HEK293T (cell line): Measurements from ENCODE around the gene HLA-F.
A peak's percentile ranks its signal among the peaks of the same experiment; 100 is the strongest.

Experiments used
- CTCF ChIA-PET: fragments of 350-600 bp; formaldehyde crosslinking; extraction: SDS; loops from one replicate; lab custom pipeline; 2021; ENCODE audit warnings: antibody characterized with exemption, inconsistent platforms; lab: Yijun Ruan, JAX
- POLR2A ChIA-PET: fragments of 350-600 bp; formaldehyde crosslinking; extraction: SDS; loops from one replicate; lab custom pipeline; 2020; ENCODE audit warnings: antibody characterized with exemption, inconsistent platforms; lab: Yijun Ruan, JAX
- DNase-seq: peaks from one replicate; pipeline ENCODE4 v3.0.0; 2012; ENCODE audit warnings: mixed read lengths; ENCODE audit errors: extremely low spot score
- ARNT ChIP-seq: fragments of 450-650 bp; IDR thresholded peaks from 2 replicates; pipeline ENCODE4 v1.6.1; 2017; ENCODE audit warnings: mild to moderate bottlenecking
- BHLHE40 ChIP-seq: fragments of 450-650 bp; IDR thresholded peaks from 2 replicates; pipeline ENCODE4 v1.6.1; 2016; ENCODE audit warnings: mild to moderate bottlenecking, moderate library complexity, borderline replicate concordance
- CTBP1 ChIP-seq: fragments of 450-650 bp; IDR thresholded peaks from 2 replicates; pipeline ENCODE4 v1.6.1; 2016; ENCODE audit warnings: borderline replicate concordance
- ELF4 ChIP-seq: fragments of 450-650 bp; IDR thresholded peaks from 2 replicates; pipeline ENCODE4 v1.6.1; 2017; ENCODE audit warnings: antibody characterized with exemption
- FOXA1 ChIP-seq: fragments of 450-650 bp; IDR thresholded peaks from 2 replicates; pipeline ENCODE4 v1.6.1; 2016; ENCODE audit warnings: mild to moderate bottlenecking
- FOXK2 ChIP-seq: fragments of 450-650 bp; IDR thresholded peaks from 2 replicates; pipeline ENCODE4 v1.6.1; 2016; ENCODE audit warnings: mild to moderate bottlenecking
- FOXM1 ChIP-seq: fragments of 450-650 bp; IDR thresholded peaks from 2 replicates; pipeline ENCODE4 v1.6.1; 2017; ENCODE audit warnings: mild to moderate bottlenecking, borderline replicate concordance
- HDGF ChIP-seq: fragments of 450-650 bp; IDR thresholded peaks from 2 replicates; pipeline ENCODE4 v1.6.1; 2017; ENCODE audit warnings: antibody characterized with exemption, borderline replicate concordance
- L3MBTL2 ChIP-seq: fragments of 450-650 bp; conservative IDR thresholded peaks from 2 replicates; pipeline ENCODE4 v1.6.1; 2016; ENCODE audit warnings: mild to moderate bottlenecking
- LEF1 ChIP-seq: fragments of 450-650 bp; IDR thresholded peaks from 2 replicates; pipeline ENCODE4 v1.6.1; 2017; ENCODE audit warnings: mild to moderate bottlenecking, borderline replicate concordance
- NFRKB ChIP-seq: fragments of 450-650 bp; IDR thresholded peaks from 2 replicates; pipeline ENCODE4 v1.6.1; 2016; ENCODE audit warnings: mild to moderate bottlenecking, moderate library complexity
- SP1 ChIP-seq: fragments of 450-650 bp; IDR thresholded peaks from 2 replicates; pipeline ENCODE4 v1.6.1; 2017
- SUZ12 ChIP-seq: fragments of 450-650 bp; IDR thresholded peaks from 2 replicates; pipeline ENCODE4 v1.6.1; 2016; ENCODE audit warnings: mild to moderate bottlenecking
- TARDBP ChIP-seq: fragments of 450-650 bp; IDR thresholded peaks from 2 replicates; pipeline ENCODE4 v1.6.1; 2016
- ZNF384 ChIP-seq: fragments of 450-650 bp; IDR thresholded peaks from 2 replicates; pipeline ENCODE4 v1.6.1; 2016
- TF ChIP-seq, protein P1 (sequence below): fragments of 450-650 bp; IDR thresholded peaks from 2 replicates; pipeline ENCODE4 v1.6.1; 2016

The HLA-F gene

DNA sequence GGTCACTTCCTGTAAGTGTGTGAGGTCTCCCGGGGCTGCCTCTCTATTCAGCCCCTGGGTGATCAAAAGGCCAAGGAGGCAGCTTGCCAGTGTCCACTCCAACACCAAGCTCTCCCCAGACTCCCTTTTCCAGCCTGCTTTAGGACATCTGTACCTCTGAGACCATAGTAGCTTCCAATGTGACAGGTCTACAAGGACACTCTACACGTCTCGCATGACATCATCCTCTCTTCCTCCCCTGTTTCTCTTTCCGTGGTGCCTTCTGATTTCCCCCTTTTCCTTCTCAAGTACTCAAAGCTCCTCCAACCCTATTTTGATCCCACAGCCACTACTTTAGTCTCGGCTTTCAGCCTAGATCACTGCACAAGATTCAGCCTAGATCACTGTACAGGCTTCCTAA, 26.4 kb downstream of the HLA-F start:
- POLR2A ChIA-PET, result interaction anchor here (0.6 to 1.7 kb wide), 6 partner anchors 8 to 732 kb away, joined by 3 to 7 read pairs (median 4); no protein-coding TSS in a partner anchor
- DNase-seq, result no peak
- TF ChIP-seq TARDBP (no peak), FOXM1 (no peak), ZNF384 (no peak), FOXK2 (no peak), HDGF (no peak), SP1 (no peak), ARNT (no peak), FOXA1 (no peak), L3MBTL2 (no peak), CTBP1 (no peak), LEF1 (no peak)
- TF ChIP-seq, protein P1, sequence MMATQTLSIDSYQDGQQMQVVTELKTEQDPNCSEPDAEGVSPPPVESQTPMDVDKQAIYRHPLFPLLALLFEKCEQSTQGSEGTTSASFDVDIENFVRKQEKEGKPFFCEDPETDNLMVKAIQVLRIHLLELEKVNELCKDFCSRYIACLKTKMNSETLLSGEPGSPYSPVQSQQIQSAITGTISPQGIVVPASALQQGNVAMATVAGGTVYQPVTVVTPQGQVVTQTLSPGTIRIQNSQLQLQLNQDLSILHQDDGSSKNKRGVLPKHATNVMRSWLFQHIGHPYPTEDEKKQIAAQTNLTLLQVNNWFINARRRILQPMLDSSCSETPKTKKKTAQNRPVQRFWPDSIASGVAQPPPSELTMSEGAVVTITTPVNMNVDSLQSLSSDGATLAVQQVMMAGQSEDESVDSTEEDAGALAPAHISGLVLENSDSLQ, result no peak
- CTCF ChIA-PET, result interaction anchor here (0.6 to 3.6 kb wide), 4 partner anchors 8 to 86 kb away, joined by 3 to 15 read pairs (median 3); no protein-coding TSS in a partner anchor

DNA sequence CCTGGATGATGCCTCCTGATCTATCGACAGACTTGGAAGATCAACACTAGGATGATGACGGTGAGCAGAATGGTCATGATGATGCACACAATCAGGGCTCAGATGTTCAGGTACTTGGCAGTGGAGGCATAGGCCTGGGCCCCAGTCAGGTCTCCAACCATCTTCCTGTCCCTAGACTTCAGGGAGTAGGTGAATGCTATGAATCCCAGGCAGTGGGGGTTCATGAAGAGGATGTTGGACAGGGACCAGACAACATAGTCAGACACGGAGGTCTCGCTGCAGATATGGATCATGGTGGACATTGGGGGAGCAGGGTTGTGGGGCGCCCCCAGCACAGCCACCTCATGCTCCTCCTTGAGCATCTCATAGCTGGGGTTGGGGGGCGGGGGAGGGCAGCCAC, 27.5 kb downstream of the HLA-F start:
- ChIA-PET POLR2A (no interaction called here), CTCF (interaction anchor here (0.6 to 3.6 kb wide), 2 partner anchors 13 to 101 kb away, joined by 4 to 15 read pairs; no protein-coding TSS in a partner anchor)
- no peak for DNase-seq
- TF ChIP-seq SUZ12 (no peak), CTBP1 (no peak), L3MBTL2 (no peak), ARNT (no peak), NFRKB (no peak)
- TF ChIP-seq, protein P1, result no peak

DNA sequence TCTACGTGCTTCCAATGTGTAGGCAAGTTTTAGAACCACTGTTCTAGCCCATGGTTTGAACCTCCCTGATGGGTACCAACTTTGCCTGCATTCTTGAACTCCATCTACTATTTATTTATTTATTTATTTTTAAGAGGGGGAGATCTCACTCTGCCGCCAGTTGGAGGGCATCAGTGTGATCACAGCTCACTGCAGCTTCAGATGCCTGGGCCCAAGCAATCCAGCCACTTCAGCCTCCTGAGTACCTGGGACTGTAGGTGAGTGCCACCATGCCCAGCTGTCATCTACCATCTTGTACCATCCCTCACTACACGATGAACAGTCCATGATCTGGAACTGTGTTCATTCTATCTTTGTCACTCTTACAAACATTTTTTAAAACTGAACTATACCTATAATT, 28.2 kb downstream of the HLA-F start:
- CTCF ChIA-PET, result no interaction called here

DNA sequence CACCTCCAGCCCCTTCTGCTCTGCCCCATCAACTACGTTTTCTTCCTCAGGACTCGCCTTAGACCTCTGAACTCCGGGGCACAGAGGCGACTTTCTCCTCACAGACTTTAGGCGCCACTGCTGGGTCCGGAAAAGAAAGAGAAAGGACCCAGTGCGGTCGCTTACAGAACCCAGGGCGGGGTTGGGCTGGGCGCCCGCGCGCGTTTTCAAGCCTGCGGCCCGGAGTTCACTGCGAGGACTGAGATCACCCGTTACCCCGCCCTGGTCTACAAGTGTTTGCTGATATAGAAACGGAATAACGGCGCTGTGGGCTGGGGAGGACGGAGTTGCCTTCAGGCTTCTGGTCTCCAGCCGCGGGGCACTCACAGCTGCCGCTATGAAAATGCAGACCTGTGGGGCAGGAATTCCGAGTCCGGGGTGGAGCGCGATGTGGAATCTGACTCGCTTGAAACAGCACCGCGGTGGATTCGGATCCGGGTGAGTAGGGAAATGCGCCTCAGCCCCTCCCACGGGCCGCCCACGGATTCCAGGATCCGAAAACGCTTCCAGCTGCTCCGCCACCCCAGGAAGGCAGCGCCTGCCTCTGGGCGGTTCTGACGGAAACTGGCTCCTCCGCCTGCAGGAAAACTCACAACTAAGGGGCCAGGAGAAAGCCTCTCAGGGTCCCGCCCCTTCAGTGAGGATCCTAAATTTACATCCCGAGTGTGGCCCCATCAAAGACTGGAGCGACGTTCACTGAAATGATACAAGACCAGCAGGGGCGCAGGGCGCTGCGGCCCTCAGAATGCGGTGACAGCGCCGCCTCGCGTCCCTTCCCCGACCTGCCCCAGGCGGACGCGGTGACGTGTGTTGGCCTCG, 29.4 kb downstream of the HLA-F start:
- peak; percentile 80 for DNase-seq
- no peak for TF ChIP-seq BHLHE40
- no peak for TF ChIP-seq LEF1
- TF ChIP-seq SUZ12, result no peak
- 0 out of 2 replicates have a peak, but pooled peaks have one; percentile 21 for TF ChIP-seq TARDBP
- TF ChIP-seq, protein P1, result peak; percentile 82
- TF ChIP-seq CTBP1, result peak; percentile 71; the same call in 1 of the 2 replicates
- TF ChIP-seq ELF4, result no peak
- POLR2A ChIA-PET, result interaction anchor here (0.9 kb wide), 1 partner anchor 10 kb away, joined by 3 read pairs; no protein-coding TSS in a partner anchor
- CTCF ChIA-PET, result interaction anchor here (0.8 to 2.2 kb wide), 4 partner anchors 11 to 379 kb away, joined by 3 to 6 read pairs (median 5); no protein-coding TSS in a partner anchor

More for the DNA sequence above, 28.2 kb downstream of the HLA-F start:
- no peak for DNase-seq
- POLR2A ChIA-PET, result no interaction called here
- TF ChIP-seq ELF4, result no peak
- TF ChIP-seq HDGF, result no peak

DNA sequence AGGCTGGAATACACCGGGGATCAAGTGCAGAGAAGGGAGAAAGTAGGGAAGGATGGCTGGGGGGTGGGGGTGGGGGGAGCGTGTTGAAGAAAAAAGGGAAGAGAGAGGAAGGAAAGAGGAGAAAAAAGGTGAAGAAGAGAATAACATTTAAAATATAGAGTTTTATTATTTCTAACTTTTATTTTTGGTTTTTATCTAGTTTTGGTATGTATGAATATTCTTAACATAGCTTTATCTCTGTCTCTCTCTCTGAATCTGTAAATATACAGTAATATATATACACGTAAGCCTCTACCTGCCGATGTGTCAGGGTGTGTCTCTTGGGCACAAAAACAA, 30.0 kb downstream of the HLA-F start:
- ChIA-PET POLR2A (interaction anchor here (0.9 kb wide), 1 partner anchor 9 kb away, joined by 3 read pairs; no protein-coding TSS in a partner anchor), CTCF (interaction anchor here (0.6 to 2.2 kb wide), 7 partner anchors 10 to 378 kb away, joined by 3 to 6 read pairs (median 3); no protein-coding TSS in a partner anchor)
- TF ChIP-seq L3MBTL2, result 0 out of 2 replicates have a peak, but pooled peaks have one; percentile 33
- no peak for TF ChIP-seq TARDBP
- DNase-seq, result no peak

DNA sequence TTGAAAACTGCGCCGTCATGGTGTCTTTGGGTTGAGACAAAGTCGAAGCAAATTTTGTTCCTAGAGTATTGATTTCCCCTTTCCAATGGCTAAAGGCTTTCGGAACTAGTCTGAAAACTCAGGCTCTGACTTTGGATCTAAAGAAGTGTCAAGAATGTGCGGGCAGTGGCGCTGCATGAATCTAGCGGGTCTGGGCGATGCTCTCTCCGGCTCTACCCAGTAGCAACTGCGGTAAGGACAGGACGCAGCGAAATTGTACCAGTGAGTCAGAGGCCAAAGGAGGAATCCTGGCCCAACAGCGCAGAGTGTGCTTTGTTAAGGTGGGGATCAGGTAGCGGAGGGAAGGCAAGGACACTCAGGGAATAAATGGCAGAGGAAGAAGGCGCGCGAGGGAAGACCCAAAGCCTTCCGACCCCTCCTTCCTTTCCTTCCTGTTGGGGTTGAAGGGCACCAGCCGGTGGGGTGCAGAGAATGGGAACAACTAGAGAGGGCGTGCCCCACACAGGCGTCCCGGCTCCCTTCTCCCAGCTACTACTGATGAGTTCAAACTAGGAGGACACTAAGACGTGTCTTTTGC, 32.1 kb downstream of the HLA-F start:
- DNase-seq, result no peak
- POLR2A ChIA-PET, result no interaction called here
- CTCF ChIA-PET, result interaction anchor here (0.7 kb wide), 1 partner anchor 17 kb away, joined by 3 read pairs; no protein-coding TSS in a partner anchor
- TF ChIP-seq BHLHE40, result no peak
- no peak for TF ChIP-seq ZNF384
- TF ChIP-seq FOXA1, result no peak
- TF ChIP-seq NFRKB, result no peak
- no peak for TF ChIP-seq CTBP1
- TF ChIP-seq L3MBTL2, result no peak
- TF ChIP-seq LEF1, result no peak
- no peak for TF ChIP-seq SUZ12
- no peak for TF ChIP-seq FOXK2
- TF ChIP-seq FOXM1, result no peak
- no peak for TF ChIP-seq HDGF
- TF ChIP-seq ARNT, result no peak
- no peak for TF ChIP-seq SP1
- TF ChIP-seq, protein P1, result no peak
- no peak for TF ChIP-seq TARDBP
- TF ChIP-seq ELF4, result no peak
